HEK293 (cell line): ENCODE results near the gene ZBED1.

Experiments used
- CTCF ChIP-seq: fragments of 450-650 bp; formaldehyde crosslinking; IDR thresholded peaks from 2 replicates; pipeline ENCODE4 v1.5.1; 2016; ENCODE audit warnings: missing biosample characterization, missing genetic modification characterization
- YY1 ChIP-seq: fragments of 450-650 bp; formaldehyde crosslinking; IDR thresholded peaks from 2 replicates; pipeline ENCODE4 v1.5.1; 2018; ENCODE audit warnings: missing biosample characterization, missing genetic modification characterization
- ZNF140 ChIP-seq: fragments of 450-650 bp; formaldehyde crosslinking; IDR thresholded peaks from 2 replicates; pipeline ENCODE4 v1.5.1; 2016; ENCODE audit warnings: missing biosample characterization, missing genetic modification characterization
- ZNF157 ChIP-seq: fragments of 450-650 bp; formaldehyde crosslinking; IDR thresholded peaks from 2 replicates; pipeline ENCODE4 v1.5.1; 2016; ENCODE audit warnings: missing biosample characterization, missing genetic modification characterization
- ZNF274 ChIP-seq, 2 experiments: fragments of 200-500 bp in 1 of 2; fragments of 450-650 bp in 1 of 2; sonication (Bioruptor generic) in 1 of 2; formaldehyde crosslinking in 1 of 2; IDR thresholded peaks; 2 replicates each; pipeline versions ENCODE4 v1.5.1 to v1.6.1; 2014 to 2016; ENCODE audit warnings: borderline replicate concordance in 1 of 2, inconsistent platforms in 1 of 2, low read length in 1 of 2, missing biosample characterization in 1 of 2, missing genetic modification characterization in 1 of 2
- ZNF48 ChIP-seq: fragments of 450-650 bp; formaldehyde crosslinking; IDR thresholded peaks from 2 replicates; pipeline ENCODE4 v1.5.1; 2016; ENCODE audit warnings: missing biosample characterization, missing genetic modification characterization
- ZNF514 ChIP-seq: fragments of 450-650 bp; formaldehyde crosslinking; IDR thresholded peaks from 2 replicates; pipeline ENCODE4 v1.5.1; 2016; ENCODE audit warnings: missing biosample characterization, missing genetic modification characterization
- ZNF610 ChIP-seq: fragments of 450-650 bp; formaldehyde crosslinking; IDR thresholded peaks from 2 replicates; pipeline ENCODE4 v1.5.1; 2016; ENCODE audit warnings: missing biosample characterization, missing genetic modification characterization, borderline replicate concordance

GRCh38 chrX:2492531-2493218 lies 8.1 kb downstream of the ZBED1 start:
- TF ChIP-seq ZNF140, result no peak
- TF ChIP-seq ZNF274 (IDR thresholded peaks at IDR 0.05; ENCODE audit: low read length), result no peak
- no peak for TF ChIP-seq ZNF274 (tag by site-specific recombination; IDR thresholded peaks at IDR 0.05; ENCODE audit: borderline replicate concordance)
- TF ChIP-seq ZNF157, result no peak
- TF ChIP-seq ZNF610 (tag by site-specific recombination), result no peak
- no peak for TF ChIP-seq ZNF514 (tag by site-specific recombination)
- TF ChIP-seq YY1 (tag by site-specific recombination), result no peak
- TF ChIP-seq ZNF48 (tag by site-specific recombination), result no peak
- no peak for TF ChIP-seq CTCF
